Breast epithelium (tissue), 4 donors: Measurements from ENCODE around the gene TNFAIP3. TPM values are rescaled to one million over a fixed set of nuclear protein-coding genes. Genes with fewer than 3 reads are reported as not detected.

ENCODE experiments used
- DNase-seq, 2 donors: peaks; one replicate each; pipeline ENCODE4 v3.0.0-alpha.2; 2019; ENCODE audit warnings: low spot score in 2 of 2
- H3K27ac ChIP-seq, 2 donors: fragments of 200-600 bp; sonication (generic) in 1 of 2; one replicate each; pipeline ENCODE4 v1.5.1; 2016 to 2019; ENCODE audit warnings: mild to moderate bottlenecking in 1 of 2
- H3K27me3 ChIP-seq, 2 donors: fragments of 200-600 bp; sonication (generic) in 1 of 2; one replicate each; pipeline versions ENCODE4 v1.5.1 to v1.6.0; 2017 to 2019; ENCODE audit warnings: control low read depth in 1 of 2, mild to moderate bottlenecking in 1 of 2
- H3K36me3 ChIP-seq: fragments of 200-600 bp; one replicate; pipeline ENCODE4 v1.5.1; 2019
- H3K4me1 ChIP-seq, 2 donors: fragments of 200-600 bp; sonication (generic); one replicate each; pipeline ENCODE4 v1.5.1; 2016 to 2019; ENCODE audit warnings: control low read depth in 1 of 2
- H3K4me3 ChIP-seq, 3 donors: fragments of 200-600 bp; sonication (generic); 1 replicate in 2 of 3; 2 replicates in 1 of 3; pipeline ENCODE4 v1.5.1; 2016 to 2019; ENCODE audit warnings: mild to moderate bottlenecking in 3 of 3, moderate library complexity in 2 of 3
- H3K9me3 ChIP-seq, 2 donors: fragments of 200-600 bp; sonication (generic) in 1 of 2; one replicate each; pipeline ENCODE4 v1.5.1; 2016 to 2019; ENCODE audit warnings: control low read depth in 1 of 2
- CTCF ChIP-seq, 3 donors: fragments of 450-650 bp; IDR thresholded peaks; one replicate each; pipeline ENCODE4 v1.5.1; 2016 to 2017; ENCODE audit warnings: antibody characterized with exemption in 3 of 3, mild to moderate bottlenecking in 3 of 3, moderate library complexity in 3 of 3
- POLR2A ChIP-seq: fragments of 450-650 bp; IDR thresholded peaks from one replicate; pipeline ENCODE4 v1.6.1; 2016; ENCODE audit warnings: antibody characterized with exemption, mild to moderate bottlenecking, moderate library complexity
- POLR2AphosphoS5 ChIP-seq, 3 donors: sonication (generic); formaldehyde crosslinking; IDR thresholded peaks; one replicate each; pipeline ENCODE4 v1.6.1; 2017; ENCODE audit warnings: antibody characterized with exemption in 3 of 3
- intact Hi-C: fragments of 100-400 bp; cut with DNase I; formaldehyde crosslinking; loops from one replicate; pipeline ENCODE4 v1.15.1; 2023; ENCODE audit warnings: low total_unique reads
- total RNA-seq, 3 donors: library from RNA; depleted of rRNA; stranded (reverse); fragments of >200 nt; gene quantifications; one replicate each; pipeline ENCODE4 v1.1.0, GENCODE V29; 2016

TNFAIP3 gene
- total RNA-seq, 3 donors from 2014 or later: 21.3 to 50.5 (median 25.9) TPM

GRCh38 chr6:137852346-137852745 is 14.7 kb upstream of the TNFAIP3 start:
- DNase-seq: no peak
- Histone ChIP-seq H3K4me3 (no peak overlapping the region), H3K9me3 (no peaks in the 10 kb centered on the region), H3K27ac (no peak overlapping the region), H3K27me3 (no peaks in the 10 kb centered on the region), H3K4me1 (no peaks in the 10 kb centered on the region), H3K36me3 (no peaks in the 10 kb centered on the region)
- TF ChIP-seq POLR2AphosphoS5 (IDR thresholded peaks at IDR 0.05) (no peak), CTCF (IDR thresholded peaks at IDR 0.05) (no peak), POLR2A (no peak)
- intact Hi-C loops: no loop called here

DNA sequence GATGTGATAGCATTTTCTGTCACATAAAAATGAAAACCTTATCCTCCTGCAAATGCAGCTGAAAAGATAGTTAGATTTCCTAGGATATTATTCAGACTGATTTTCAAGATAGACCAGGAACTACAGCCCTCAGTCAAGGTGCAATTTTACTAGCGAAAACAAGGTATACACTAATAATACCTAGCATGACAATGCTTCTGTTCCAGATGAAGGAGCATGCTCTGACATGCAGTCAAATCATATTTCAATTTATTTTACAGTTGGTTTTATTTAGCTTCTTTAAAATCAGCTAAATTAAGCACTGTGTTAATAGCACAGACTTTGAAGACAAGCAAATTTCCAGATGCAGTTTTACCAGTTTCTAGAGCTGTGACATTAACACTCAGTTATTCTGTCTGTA is 14.2 kb upstream of the TNFAIP3 start:
- intact Hi-C loops: no loop called here
- Histone ChIP-seq H3K36me3 (no peaks in the 10 kb centered on the region), H3K27me3 (no peaks in the 10 kb centered on the region), H3K4me3 (no peak overlapping the region), H3K4me1 (no peaks in the 10 kb centered on the region), H3K9me3 (no peaks in the 10 kb centered on the region), H3K27ac (no peak overlapping the region)
- no peak for TF ChIP-seq POLR2A
- TF ChIP-seq POLR2AphosphoS5 (IDR thresholded peaks at IDR 0.05): no peak
- TF ChIP-seq CTCF (IDR thresholded peaks at IDR 0.05): no peak
- DNase-seq: no peak

- no peak overlapping the region for H3K4me3 ChIP-seq
- H3K4me1 ChIP-seq: no peaks in the 10 kb centered on the region
- TF ChIP-seq CTCF (IDR thresholded peaks at IDR 0.05): no peak
- TF ChIP-seq POLR2AphosphoS5 (IDR thresholded peaks at IDR 0.05): no peak
- TF ChIP-seq POLR2A: no peak
- intact Hi-C loops: no loop called here
- DNase-seq: no peak
- no peaks in the 10 kb centered on the region for H3K27me3 ChIP-seq
- no peak overlapping the region for H3K27ac ChIP-seq
- H3K36me3 ChIP-seq: no peaks in the 10 kb centered on the region
- H3K9me3 ChIP-seq: no peaks in the 10 kb centered on the region
Measured at GRCh38 chr6:137853569-137854213, 13.4 kb upstream of the TNFAIP3 start.

GRCh38 chr6:137856138-137856898 is 10.7 kb upstream of the TNFAIP3 start:
- DNase-seq: no peak
- Histone ChIP-seq H3K9me3 (no peaks in the 10 kb centered on the region), H3K36me3 (no peaks in the 10 kb centered on the region), H3K27ac (no peak overlapping the region), H3K4me1 (no peaks in the 10 kb centered on the region), H3K4me3 (no peak overlapping the region), H3K27me3 (no peaks in the 10 kb centered on the region)
- TF ChIP-seq CTCF (IDR thresholded peaks at IDR 0.05) (no peak), POLR2AphosphoS5 (IDR thresholded peaks at IDR 0.05) (no peak), POLR2A (no peak)
- intact Hi-C loops: no loop called here

- intact Hi-C loops: no loop called here
- Histone ChIP-seq H3K27me3 (no peaks in the 10 kb centered on the region), H3K4me1 (no peaks in the 10 kb centered on the region), H3K9me3 (no peaks in the 10 kb centered on the region), H3K36me3 (no peaks in the 10 kb centered on the region), H3K27ac (no peak overlapping the region), H3K4me3 (no peak overlapping the region)
- no peak for TF ChIP-seq POLR2AphosphoS5 (IDR thresholded peaks at IDR 0.05)
- TF ChIP-seq POLR2A: no peak
- no peak for TF ChIP-seq CTCF (IDR thresholded peaks at IDR 0.05)
- no peak for DNase-seq
Measured at GRCh38 chr6:137859025-137859424, 8.0 kb upstream of the TNFAIP3 start.
